ENCODE results near the gene HIKESHI.

Gene HIKESHI

GRCh38 chr11:86374586-86374985, 72.5 kb downstream of the HIKESHI start, which contains the start of gene CCDC81:
Gene CCDC81 (plus strand): TSS chr11:86374887. CDS start chr11:86375164, 277 bp downstream.
- DNase-seq (ENCODE audit: low read depth), result no peak

DNA sequence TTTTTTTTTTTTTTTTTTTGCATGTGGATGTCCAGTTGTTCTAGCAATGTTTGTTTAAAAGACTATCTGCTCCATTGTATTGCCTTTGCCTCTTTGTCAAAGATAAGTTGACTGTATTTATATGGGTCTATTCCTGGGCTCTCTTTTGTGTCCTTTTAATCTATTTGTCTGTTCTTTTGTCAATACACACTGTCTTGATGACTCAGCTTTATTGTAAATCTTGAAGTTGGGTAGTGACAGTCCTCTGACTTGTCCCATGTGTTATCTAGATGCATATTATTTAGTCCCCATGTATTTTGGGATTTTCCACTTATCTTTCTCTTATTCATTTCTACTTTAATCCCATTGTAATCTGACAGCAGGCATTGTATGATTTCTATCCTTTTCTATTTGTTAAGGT, 75.9 kb downstream of the HIKESHI start:
- no peak for DNase-seq (ENCODE audit: low read depth)

GRCh38 chr11:86380295-86381059, 78.4 kb downstream of the HIKESHI start:
- no peak for DNase-seq (ENCODE audit: low read depth)

- no peak for DNase-seq (ENCODE audit: low read depth)
These were observed 81.3 kb downstream of the HIKESHI start for GRCh38 chr11:86383041-86383955.

- DNase-seq (ENCODE audit: low read depth), result no peak
These were observed 84.2 kb downstream of the HIKESHI start for GRCh38 chr11:86386283-86386682.

GRCh38 chr11:86386746-86387145, 84.7 kb downstream of the HIKESHI start:
- no peak for DNase-seq (ENCODE audit: low read depth)

DNA sequence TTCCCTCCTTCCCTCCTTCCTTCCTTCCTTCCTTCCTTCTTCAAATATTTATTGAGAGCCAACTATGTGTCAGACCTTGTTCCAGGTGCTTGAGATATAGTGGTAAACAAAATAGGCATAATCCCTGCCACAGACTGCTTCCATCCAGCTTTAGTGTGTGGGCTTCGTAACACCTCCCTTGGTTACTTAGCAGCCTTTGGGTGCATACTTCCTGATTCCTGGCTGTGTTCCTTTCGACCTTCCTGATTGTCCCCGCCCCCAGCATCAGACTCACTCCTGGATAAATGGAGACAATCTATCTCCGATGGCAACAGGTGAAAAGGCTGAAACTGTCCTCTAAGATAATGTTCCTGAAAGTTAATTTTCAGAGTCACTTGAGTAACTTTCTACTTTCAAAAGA, 86.2 kb downstream of the HIKESHI start:
- DNase-seq (ENCODE audit: low read depth), result no peak

- no peak for DNase-seq (ENCODE audit: low read depth)
These were observed 88.4 kb downstream of the HIKESHI start for GRCh38 chr11:86390487-86390886.

GRCh38 chr11:86395061-86395551, 93.1 kb downstream of the HIKESHI start:
- DNase-seq (ENCODE audit: low read depth), result no peak
